ENCODE measurements around the gene DCST1. TPM values are rescaled to one million over a fixed set of nuclear protein-coding genes. Genes with fewer than 3 reads are reported as not detected.
A peak's percentile ranks its signal among the peaks of the same experiment; 100 is the strongest.

DCST1 gene
- total RNA-seq, 3 donors from 2014 or later: 0.19 to 0.20 TPM; not detected in 1

DNA sequence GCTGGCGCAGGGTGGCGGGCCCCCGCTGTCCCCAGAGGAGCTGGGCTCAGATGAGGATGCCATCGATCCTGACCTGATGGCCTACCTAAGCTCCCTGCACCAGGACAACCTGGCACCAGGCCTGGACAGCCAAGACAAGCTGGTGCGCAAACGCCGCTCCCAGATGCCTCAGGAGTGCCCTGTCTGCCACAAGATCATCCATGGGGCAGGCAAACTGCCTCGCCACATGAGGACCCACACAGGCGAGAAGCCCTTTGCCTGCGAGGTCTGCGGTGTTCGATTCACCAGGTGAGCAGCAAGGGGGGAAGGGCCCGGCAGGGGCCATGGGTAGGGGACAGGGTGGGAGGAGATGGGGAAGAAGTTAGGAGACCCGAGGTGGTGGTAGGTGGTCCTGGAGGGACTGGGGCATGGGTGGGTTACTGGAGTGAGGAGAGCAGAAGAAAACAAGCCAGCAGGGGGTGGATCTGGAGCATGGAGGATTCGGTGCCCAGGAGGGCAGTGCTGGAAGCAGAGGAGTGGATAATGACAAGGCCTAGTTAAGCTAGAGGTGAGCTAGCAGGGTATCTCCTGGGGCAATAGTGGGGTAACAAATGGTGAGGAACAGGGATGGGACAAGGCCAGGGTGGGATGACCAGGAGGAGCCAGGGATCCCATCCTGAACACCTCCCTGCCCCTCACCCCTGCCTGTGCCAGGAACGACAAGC lies 17.9 kb upstream of the DCST1 start:
- Histone ChIP-seq H3K4me1 (ENCODE audit: low read depth) (peaks cover 50% of the 10 kb centered on the region), H3K36me3 (ENCODE audit: low read depth) (no peaks in the 10 kb centered on the region), H3K4me3 (no peak overlapping the region), H3K9me3 (no peaks in the 10 kb centered on the region)
- DNase-seq (peak in 2 of 3 donors; percentile 57 to 60), ATAC-seq (no peak)
- TF ChIP-seq, protein P1, sequence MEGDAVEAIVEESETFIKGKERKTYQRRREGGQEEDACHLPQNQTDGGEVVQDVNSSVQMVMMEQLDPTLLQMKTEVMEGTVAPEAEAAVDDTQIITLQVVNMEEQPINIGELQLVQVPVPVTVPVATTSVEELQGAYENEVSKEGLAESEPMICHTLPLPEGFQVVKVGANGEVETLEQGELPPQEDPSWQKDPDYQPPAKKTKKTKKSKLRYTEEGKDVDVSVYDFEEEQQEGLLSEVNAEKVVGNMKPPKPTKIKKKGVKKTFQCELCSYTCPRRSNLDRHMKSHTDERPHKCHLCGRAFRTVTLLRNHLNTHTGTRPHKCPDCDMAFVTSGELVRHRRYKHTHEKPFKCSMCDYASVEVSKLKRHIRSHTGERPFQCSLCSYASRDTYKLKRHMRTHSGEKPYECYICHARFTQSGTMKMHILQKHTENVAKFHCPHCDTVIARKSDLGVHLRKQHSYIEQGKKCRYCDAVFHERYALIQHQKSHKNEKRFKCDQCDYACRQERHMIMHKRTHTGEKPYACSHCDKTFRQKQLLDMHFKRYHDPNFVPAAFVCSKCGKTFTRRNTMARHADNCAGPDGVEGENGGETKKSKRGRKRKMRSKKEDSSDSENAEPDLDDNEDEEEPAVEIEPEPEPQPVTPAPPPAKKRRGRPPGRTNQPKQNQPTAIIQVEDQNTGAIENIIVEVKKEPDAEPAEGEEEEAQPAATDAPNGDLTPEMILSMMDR (IDR thresholded peaks at IDR 0.05): no peak
- intact Hi-C loops (cut with DNase I, micrococcal nuclease): loop anchor here in 1 of 2 donors (10.0 kb wide), 1 partner anchor 51 kb away; the partner anchor contains the start of gene PYGO2

DNA sequence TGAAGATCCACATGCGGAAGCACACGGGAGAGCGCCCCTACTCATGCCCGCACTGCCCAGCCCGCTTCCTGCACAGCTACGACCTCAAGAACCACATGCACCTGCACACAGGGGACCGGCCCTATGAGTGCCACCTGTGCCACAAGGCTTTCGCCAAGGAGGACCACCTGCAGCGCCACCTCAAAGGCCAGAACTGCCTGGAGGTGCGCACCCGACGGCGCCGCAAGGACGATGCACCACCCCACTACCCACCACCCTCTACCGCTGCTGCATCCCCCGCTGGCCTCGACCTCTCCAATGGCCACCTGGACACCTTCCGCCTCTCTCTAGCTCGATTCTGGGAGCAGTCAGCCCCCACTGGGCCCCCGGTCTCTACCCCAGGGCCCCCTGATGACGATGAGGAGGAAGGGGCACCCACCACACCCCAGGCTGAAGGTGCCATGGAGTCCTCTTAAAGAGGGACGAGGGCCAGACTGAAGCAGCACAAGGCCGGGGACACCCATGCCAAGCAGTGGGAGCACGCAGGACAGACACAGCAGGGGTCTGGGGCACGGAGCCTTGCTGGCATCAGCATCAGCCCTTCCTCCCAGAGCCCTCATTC lies 17.3 kb upstream of the DCST1 start:
- no peak for ATAC-seq
- DNase-seq: peak; percentile 40 to 79 (median 57)
- Histone ChIP-seq H3K4me1 (ENCODE audit: low read depth) (peaks cover 43% of the 10 kb centered on the region), H3K9me3 (no peaks in the 10 kb centered on the region), H3K4me3 (no peak overlapping the region), H3K36me3 (ENCODE audit: low read depth) (no peaks in the 10 kb centered on the region)
- intact Hi-C loops (cut with DNase I, micrococcal nuclease): loop anchor here in 1 of 2 donors (10.0 kb wide), 1 partner anchor 52 kb away; the partner anchor contains the start of gene PYGO2
- TF ChIP-seq, protein P1 (IDR thresholded peaks at IDR 0.05): no peak

DNA sequence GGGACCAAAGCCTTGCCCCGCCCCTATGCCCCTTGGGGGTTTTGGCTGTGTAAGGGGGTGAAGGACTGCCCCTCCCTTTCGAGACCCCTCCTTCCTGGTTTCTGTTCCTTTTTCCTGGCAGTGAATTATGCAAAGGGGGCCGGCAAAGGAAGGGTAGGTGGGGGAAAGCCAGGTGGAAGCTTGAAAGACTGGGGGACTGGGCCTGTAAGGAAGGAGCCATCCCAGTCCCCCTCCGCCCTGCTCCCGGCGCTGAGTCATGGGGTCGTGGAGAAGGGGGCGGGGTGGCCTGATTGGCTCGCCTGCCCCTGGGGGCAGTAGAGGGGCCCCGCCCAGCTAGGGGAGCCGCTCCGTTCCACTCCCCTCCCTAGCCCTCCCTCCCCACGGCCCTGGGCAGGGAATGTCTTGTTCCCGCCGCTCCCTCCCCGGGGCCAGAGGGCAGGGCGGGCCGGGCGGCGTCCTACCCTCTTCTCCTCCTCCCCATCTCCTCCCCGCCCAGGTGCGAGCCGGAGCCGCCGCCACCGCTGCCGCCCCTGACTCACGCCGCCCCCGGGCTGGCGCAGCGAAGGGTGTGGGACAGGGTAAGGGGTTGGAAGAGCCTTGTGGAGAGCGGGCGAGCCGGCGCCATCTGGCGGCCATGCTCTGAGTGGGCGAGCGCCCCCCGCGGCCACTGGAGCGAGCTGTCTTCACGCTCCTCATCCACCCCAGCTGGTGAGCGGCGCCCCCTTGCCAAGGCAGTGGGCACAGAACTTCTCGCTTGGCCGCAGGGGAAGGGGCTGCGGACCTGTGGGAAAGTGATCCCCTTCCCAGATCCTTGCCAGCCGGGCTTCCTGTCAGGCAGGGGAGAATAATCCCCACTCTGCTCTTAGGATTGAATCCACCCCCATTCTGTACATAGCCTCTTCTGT lies 16.3 kb upstream of the DCST1 start:
- Histone ChIP-seq H3K36me3 (ENCODE audit: low read depth) (no peaks in the 10 kb centered on the region), H3K4me3 (no peak overlapping the region), H3K4me1 (ENCODE audit: low read depth) (peaks cover 33% of the 10 kb centered on the region), H3K9me3 (no peaks in the 10 kb centered on the region)
- ATAC-seq (peak; percentile 91), DNase-seq (peak; percentile 93 to 98 (median 96))
- intact Hi-C loops (cut with DNase I, micrococcal nuclease): loop anchor here in 1 of 2 donors (10.0 kb wide), 1 partner anchor 52 kb away; the partner anchor contains the start of gene PYGO2
- TF ChIP-seq, protein P1 (IDR thresholded peaks at IDR 0.05): peak; percentile 88

DNA sequence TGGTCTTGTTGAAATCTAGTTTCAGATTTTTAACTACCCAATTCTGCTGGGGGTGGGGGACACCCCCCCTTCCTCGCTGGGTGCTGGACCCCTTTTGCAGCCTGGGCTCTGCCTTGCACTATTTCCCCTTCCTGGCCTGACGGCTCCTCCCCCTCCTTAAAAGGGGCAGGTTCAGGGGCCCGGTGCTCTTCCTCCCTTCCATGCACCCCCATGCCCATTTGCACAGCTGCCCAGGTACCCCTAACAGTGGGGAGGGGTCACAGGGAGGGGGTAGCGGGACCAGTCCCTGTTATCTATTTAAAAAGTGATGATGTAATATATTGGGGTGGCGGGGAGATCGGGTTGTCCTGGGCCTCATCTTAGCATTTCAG lies 15.7 kb upstream of the DCST1 start:
- TF ChIP-seq, protein P1 (IDR thresholded peaks at IDR 0.05): no peak
- no peak for ATAC-seq
- no peaks in the 10 kb centered on the region for H3K36me3 ChIP-seq (ENCODE audit: low read depth)

DNA sequence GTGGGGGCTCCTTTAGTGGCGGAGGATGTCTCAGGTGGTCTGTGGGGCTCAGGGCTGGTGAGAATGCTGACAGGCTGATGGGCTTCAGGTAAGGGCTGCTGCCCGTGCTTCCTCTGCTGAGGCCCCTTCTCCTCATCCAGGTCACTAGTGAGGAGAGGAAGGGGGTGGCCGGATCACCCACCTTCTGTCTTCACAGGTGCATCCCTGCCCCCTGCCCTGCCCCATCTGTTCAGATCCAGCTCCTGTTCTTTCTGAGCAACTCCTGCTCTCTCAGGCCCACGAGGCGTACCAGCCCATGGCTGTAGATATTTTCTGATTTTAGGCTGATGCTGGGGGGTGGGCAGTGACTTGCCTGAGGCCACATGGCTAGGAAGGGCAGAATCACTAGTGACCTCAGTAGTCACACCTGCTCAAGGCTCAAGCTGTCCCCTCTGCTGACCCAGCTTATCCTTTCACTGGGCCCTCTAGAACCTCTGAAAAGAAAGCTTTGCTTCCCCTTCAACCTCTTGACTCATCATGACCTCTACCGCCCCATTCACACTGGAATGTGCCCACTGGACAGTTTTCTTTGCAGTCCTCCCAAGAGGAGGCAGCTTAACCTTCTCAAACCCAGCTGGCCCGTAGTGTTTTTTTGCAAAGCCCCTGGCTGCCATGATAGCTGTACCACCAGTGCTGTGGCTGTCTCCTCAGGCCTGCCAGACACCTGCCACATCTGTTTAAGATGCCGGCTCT lies 14.8 kb upstream of the DCST1 start:
- peak in 1 of 3 donors; percentile 24 for DNase-seq
- Histone ChIP-seq H3K4me3 (no peak overlapping the region), H3K4me1 (ENCODE audit: low read depth) (peaks cover 24% of the 10 kb centered on the region), H3K9me3 (no peaks in the 10 kb centered on the region), H3K36me3 (ENCODE audit: low read depth) (no peaks in the 10 kb centered on the region)
- TF ChIP-seq, protein P1 (IDR thresholded peaks at IDR 0.05): no peak
- ATAC-seq: no peak
- intact Hi-C loops (cut with DNase I, micrococcal nuclease): loop anchor here in 1 of 2 donors (10.0 kb wide), 1 partner anchor 54 kb away; the partner anchor contains the start of gene PYGO2

More for the DNA sequence above, 15.7 kb upstream of the DCST1 start:
- peaks cover 29% of the 10 kb centered on the region for H3K4me1 ChIP-seq (ENCODE audit: low read depth)
- DNase-seq: no peak
- intact Hi-C loops (cut with DNase I, micrococcal nuclease): loop anchor here in 1 of 2 donors (10.0 kb wide), 1 partner anchor 53 kb away; the partner anchor contains the start of gene PYGO2
- no peaks in the 10 kb centered on the region for H3K9me3 ChIP-seq
- no peak overlapping the region for H3K4me3 ChIP-seq

All from mucosa of descending colon (tissue), 3 donors.